Muscle layer of colon (tissue), 2 donors: ENCODE measurements around the gene DTNB.

Experiments
- H3K27ac ChIP-seq: one replicate; pipeline ENCODE4 v1.7.0; 2013; ENCODE audit warnings: low read depth, mild to moderate bottlenecking, low read length, moderate library complexity
- H3K27me3 ChIP-seq, 2 donors: one replicate each; pipeline ENCODE4 v1.7.0; 2013; ENCODE audit warnings: low read length in 2 of 2, mild to moderate bottlenecking in 2 of 2; ENCODE audit not compliant: insufficient read depth in 2 of 2, control insufficient read depth in 1 of 2
- H3K36me3 ChIP-seq: one replicate; pipeline ENCODE4 v1.7.0; 2013; ENCODE audit warnings: mild to moderate bottlenecking, low read length; ENCODE audit not compliant: insufficient read depth
- H3K4me1 ChIP-seq: one replicate; pipeline ENCODE4 v1.7.0; 2013; ENCODE audit warnings: mild to moderate bottlenecking, low read length; ENCODE audit not compliant: insufficient read depth
- H3K4me3 ChIP-seq, 2 donors: one replicate each; pipeline ENCODE4 v1.7.0; 2013; ENCODE audit warnings: low read length in 2 of 2, low read depth in 1 of 2, mild to moderate bottlenecking in 1 of 2, moderate library complexity in 1 of 2
- H3K9ac ChIP-seq: one replicate; pipeline ENCODE4 v1.7.0; 2013; ENCODE audit warnings: low read length
- H3K9me3 ChIP-seq: one replicate; pipeline ENCODE4 v1.7.0; 2013; ENCODE audit warnings: mild to moderate bottlenecking, low read length
- donor health status: abdominal sarcoma.
- donor health status: Adenocarcinoma of cecum.

Gene DTNB

DNA sequence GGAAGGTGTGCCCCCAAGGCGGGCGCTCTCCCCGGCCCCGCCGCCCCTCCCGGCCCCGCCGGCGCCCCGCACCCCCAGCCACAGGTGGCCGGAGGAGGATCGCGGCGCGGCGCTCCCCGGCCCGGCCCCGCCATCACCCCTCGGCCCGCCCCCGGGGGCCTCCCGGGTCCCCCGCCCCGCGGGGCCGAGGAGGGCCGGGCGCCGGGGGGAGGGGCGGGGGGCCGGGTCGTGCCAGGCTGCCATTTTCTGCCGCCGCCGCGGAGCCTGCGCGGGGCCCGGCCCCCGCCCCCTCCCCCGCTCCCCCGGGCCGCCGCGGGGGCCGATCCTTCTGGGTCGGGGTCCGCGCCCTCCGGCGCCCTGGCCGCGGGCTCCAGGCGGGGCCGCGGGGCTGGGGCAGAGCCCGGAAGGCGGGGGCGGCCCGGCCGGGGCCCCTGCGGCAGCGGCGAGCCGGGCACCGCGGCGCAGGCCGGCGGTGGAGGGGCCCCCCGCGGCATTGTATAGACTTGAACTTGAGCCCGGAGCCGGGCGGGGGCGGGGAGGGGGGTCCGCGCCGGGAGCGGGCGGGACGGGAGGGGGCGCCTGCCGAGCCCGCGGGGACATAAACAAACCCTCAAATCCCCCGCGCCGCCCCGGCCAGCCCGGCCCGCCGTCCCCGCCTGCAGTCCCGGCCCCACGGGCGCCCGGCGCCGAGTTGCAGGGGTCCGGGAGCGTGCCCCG, 332.2 kb downstream of the DTNB start:
- Histone ChIP-seq H3K27me3 (no peaks in the 10 kb centered on the region), H3K9ac (no peak overlapping the region), H3K36me3 (no peaks in the 10 kb centered on the region), H3K4me1 (peaks cover 42% of the 10 kb centered on the region), H3K4me3 (no peak overlapping the region), H3K9me3 (no peaks in the 10 kb centered on the region), H3K27ac (no peak overlapping the region)

GRCh38 chr2:25340181-25340921, 333.0 kb downstream of the DTNB start:
- Histone ChIP-seq H3K9ac (no peak overlapping the region), H3K36me3 (no peaks in the 10 kb centered on the region), H3K4me1 (peaks cover 49% of the 10 kb centered on the region), H3K9me3 (no peaks in the 10 kb centered on the region), H3K27me3 (no peaks in the 10 kb centered on the region), H3K4me3 (peak overlapping the region; percentile 50 to 83), H3K27ac (peak overlapping the region; percentile 88)

- peak overlapping the region; percentile 50 to 83 for H3K4me3 ChIP-seq
- peaks cover 49% of the 10 kb centered on the region for H3K4me1 ChIP-seq
- peak overlapping the region; percentile 88 for H3K27ac ChIP-seq
Observed at GRCh38 chr2:25339791-25340180, 333.6 kb downstream of the DTNB start.

GRCh38 chr2:25339211-25339674, 334.1 kb downstream of the DTNB start:
- H3K4me1 ChIP-seq = peaks cover 50% of the 10 kb centered on the region
- H3K27me3 ChIP-seq = no peaks in the 10 kb centered on the region
- H3K4me3 ChIP-seq = peak overlapping the region; percentile 39 to 50
- H3K36me3 ChIP-seq = no peaks in the 10 kb centered on the region
- peak overlapping the region; percentile 31 for H3K9ac ChIP-seq
- peak overlapping the region; percentile 88 for H3K27ac ChIP-seq
- H3K9me3 ChIP-seq = no peaks in the 10 kb centered on the region

More at GRCh38 chr2:25339791-25340180, 333.6 kb downstream of the DTNB start:
- H3K27me3 ChIP-seq = no peaks in the 10 kb centered on the region
- peak overlapping the region; percentile 31 for H3K9ac ChIP-seq
- no peaks in the 10 kb centered on the region for H3K36me3 ChIP-seq
- no peaks in the 10 kb centered on the region for H3K9me3 ChIP-seq

- Histone ChIP-seq H3K27ac (peak overlapping the region; percentile 88), H3K9ac (no peak overlapping the region), H3K9me3 (no peaks in the 10 kb centered on the region), H3K4me3 (peak overlapping the region in 1 of 2 donors; percentile 11), H3K36me3 (no peaks in the 10 kb centered on the region), H3K4me1 (peaks cover 56% of the 10 kb centered on the region), H3K27me3 (no peaks in the 10 kb centered on the region)
Observed at GRCh38 chr2:25338401-25338800, 335.0 kb downstream of the DTNB start.

GRCh38 chr2:25337891-25338290, 335.5 kb downstream of the DTNB start:
- Histone ChIP-seq H3K9ac (no peak overlapping the region), H3K4me3 (no peak overlapping the region), H3K27ac (no peak overlapping the region), H3K27me3 (no peaks in the 10 kb centered on the region), H3K4me1 (peaks cover 57% of the 10 kb centered on the region), H3K36me3 (no peaks in the 10 kb centered on the region), H3K9me3 (no peaks in the 10 kb centered on the region)

- no peak overlapping the region for H3K4me3 ChIP-seq
- H3K9ac ChIP-seq = no peak overlapping the region
- no peak overlapping the region for H3K27ac ChIP-seq
- H3K9me3 ChIP-seq = no peaks in the 10 kb centered on the region
- no peaks in the 10 kb centered on the region for H3K36me3 ChIP-seq
- H3K27me3 ChIP-seq = no peaks in the 10 kb centered on the region
- peaks cover 59% of the 10 kb centered on the region for H3K4me1 ChIP-seq
Observed at GRCh38 chr2:25337276-25337675, 336.1 kb downstream of the DTNB start.

DNA sequence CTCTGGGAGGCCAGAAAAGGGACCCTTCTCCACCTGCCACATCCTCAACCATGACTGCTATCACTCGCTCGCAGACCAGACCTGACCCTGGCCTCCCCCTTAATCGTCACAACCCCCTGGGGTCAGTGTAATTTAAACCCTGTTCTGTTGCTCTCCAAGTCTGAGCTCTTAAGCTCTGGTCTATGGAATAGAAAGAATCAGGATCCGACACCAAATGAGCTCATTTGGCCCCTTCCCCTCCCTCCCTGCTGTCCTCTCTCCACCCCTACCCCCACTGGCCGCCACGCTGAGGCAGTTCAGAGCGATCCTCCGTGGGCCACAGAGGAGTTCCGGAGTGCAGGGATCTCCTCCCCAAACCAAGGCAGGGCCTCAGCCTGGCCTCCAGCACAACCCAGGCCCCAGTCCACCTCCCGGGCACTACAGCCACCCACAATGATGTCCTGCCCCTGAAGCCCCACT, 337.0 kb downstream of the DTNB start:
- H3K27ac ChIP-seq = peak overlapping the region; percentile 19

GRCh38 chr2:25335971-25336370, 337.4 kb downstream of the DTNB start:
- H3K9me3 ChIP-seq = no peaks in the 10 kb centered on the region
- H3K36me3 ChIP-seq = no peaks in the 10 kb centered on the region
- no peak overlapping the region for H3K9ac ChIP-seq
- peaks cover 68% of the 10 kb centered on the region for H3K4me1 ChIP-seq
- H3K4me3 ChIP-seq = no peak overlapping the region
- no peak overlapping the region for H3K27ac ChIP-seq
- no peaks in the 10 kb centered on the region for H3K27me3 ChIP-seq

More for the DNA sequence above, 337.0 kb downstream of the DTNB start:
- no peak overlapping the region for H3K4me3 ChIP-seq
- H3K36me3 ChIP-seq = no peaks in the 10 kb centered on the region
- H3K27me3 ChIP-seq = no peaks in the 10 kb centered on the region
- no peak overlapping the region for H3K9ac ChIP-seq
- no peaks in the 10 kb centered on the region for H3K9me3 ChIP-seq
- peaks cover 64% of the 10 kb centered on the region for H3K4me1 ChIP-seq

- Histone ChIP-seq H3K9ac (no peak overlapping the region), H3K27ac (no peak overlapping the region)
Observed at GRCh38 chr2:25335204-25335603, 338.2 kb downstream of the DTNB start.

DNA sequence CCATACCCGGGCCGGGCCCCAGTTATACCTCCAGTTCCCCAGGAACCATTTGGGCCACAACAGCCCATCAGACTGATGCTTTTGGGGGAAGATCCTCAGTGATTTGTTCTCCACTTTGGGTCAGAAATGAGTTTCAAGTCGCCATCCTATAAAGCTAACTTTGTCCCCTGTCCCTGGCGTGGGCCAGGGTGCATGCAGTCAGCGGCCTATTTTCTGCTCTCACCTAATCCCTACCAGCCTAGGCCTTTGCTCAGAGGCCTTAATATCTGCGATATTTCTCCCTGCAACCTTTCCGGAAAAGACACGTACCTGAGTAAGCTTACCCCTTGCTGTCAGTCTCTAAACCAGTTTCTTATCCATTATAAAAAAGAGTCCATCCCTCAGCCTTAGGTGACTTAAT, 338.9 kb downstream of the DTNB start:
- Histone ChIP-seq H3K9ac (no peak overlapping the region), H3K27ac (no peak overlapping the region), H3K9me3 (no peaks in the 10 kb centered on the region), H3K27me3 (no peaks in the 10 kb centered on the region), H3K4me1 (peaks cover 78% of the 10 kb centered on the region), H3K4me3 (no peak overlapping the region), H3K36me3 (no peaks in the 10 kb centered on the region)

More at GRCh38 chr2:25335204-25335603, 338.2 kb downstream of the DTNB start:
- Histone ChIP-seq H3K4me3 (no peak overlapping the region), H3K36me3 (no peaks in the 10 kb centered on the region), H3K27me3 (no peaks in the 10 kb centered on the region), H3K4me1 (peaks cover 75% of the 10 kb centered on the region), H3K9me3 (no peaks in the 10 kb centered on the region)
